HL-60 (cell line): ENCODE measurements around the gene SPTBN5.

Experiments used
- CTCF ChIP-seq: IDR thresholded peaks from one replicate; pipeline ENCODE4 v1.5.1; 2011; ENCODE audit warnings: low read length, control low read depth, inconsistent platforms; ENCODE audit not compliant: insufficient read depth
- GABPA ChIP-seq: IDR thresholded peaks from 2 replicates; pipeline ENCODE4 v1.6.1; 2012; ENCODE audit warnings: low read depth
- POLR2AphosphoS5 ChIP-seq: IDR thresholded peaks from 2 replicates; pipeline ENCODE4 v1.6.1; 2012; ENCODE audit warnings: low read depth
- REST ChIP-seq: IDR thresholded peaks from 2 replicates; pipeline ENCODE4 v1.6.1; 2012; ENCODE audit warnings: low read depth; ENCODE audit not compliant: insufficient replicate concordance
- SPI1 ChIP-seq: IDR thresholded peaks from 2 replicates; pipeline ENCODE4 v1.6.1; 2012; ENCODE audit warnings: low read depth, mild to moderate bottlenecking, borderline replicate concordance

- TF ChIP-seq POLR2AphosphoS5, result no peak
- TF ChIP-seq CTCF, result no peak
- no peak for TF ChIP-seq GABPA
- no peak for TF ChIP-seq REST
- no peak for TF ChIP-seq SPI1
These were observed 7.6 kb upstream of the SPTBN5 start for GRCh38 chr15:41901431-41901830.
